NCI-H1048 (cell line): ENCODE measurements around the gene LRRTM2.
"Not testable (repeated sequence)": the region's sequence is repeated elsewhere in the genome, so short reads cannot be mapped to it uniquely, and the experiment has no call there.

Experiments
- DNase-seq: peaks from one replicate; lab custom pipeline; 2025; lab: John Stamatoyannopoulos, UW

The LRRTM2 gene

GRCh38 chr5:138874771-138875551 is at the start of gene LRRTM2:
Gene LRRTM2 (minus strand): TSS chr5:138875335. CDS start chr5:138874911, 424 bp downstream.
- no peak for DNase-seq

- DNase-seq = no peak
These were observed 47.4 kb upstream of the LRRTM2 start for GRCh38 chr5:138922494-138922893.

DNA sequence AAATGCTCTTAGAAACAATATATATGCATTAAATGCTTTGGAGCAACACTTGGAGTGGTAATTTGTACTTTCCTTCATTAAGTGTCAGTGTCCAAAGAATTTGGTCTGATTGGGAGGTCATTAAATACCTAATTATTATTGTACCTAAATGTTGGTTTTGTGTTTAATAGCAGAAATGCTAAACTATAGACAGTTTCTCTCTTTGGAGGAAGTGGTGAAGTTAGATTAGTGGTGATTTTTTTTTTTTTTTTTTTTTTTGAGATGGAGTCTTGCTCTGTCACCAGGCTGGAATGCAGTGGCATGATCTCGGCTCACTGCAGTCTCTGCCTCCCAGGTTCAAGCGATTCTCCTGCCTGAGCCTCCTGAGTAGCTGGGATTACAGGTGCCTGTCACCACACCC is 46.2 kb upstream of the LRRTM2 start:
- DNase-seq = not testable (repeated sequence)

DNA sequence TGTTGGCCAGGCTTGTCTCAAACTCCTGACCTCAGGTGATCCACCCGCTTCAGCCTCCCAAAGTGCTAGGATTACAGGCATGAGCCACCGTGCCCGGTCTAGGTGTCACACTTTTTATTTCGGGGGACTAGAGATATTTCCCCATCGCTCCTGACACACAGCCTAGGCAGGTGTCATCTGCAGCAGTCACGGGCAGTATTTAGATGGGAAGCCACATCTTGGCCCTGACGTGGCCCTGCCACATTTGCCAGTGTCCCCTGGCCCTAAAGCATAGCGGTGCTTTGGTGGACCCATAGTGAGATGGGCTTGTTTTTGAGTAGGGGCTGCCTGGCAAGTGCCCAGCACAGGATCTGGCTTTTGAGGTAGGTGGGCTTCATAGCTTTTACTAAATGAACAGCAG is 45.0 kb upstream of the LRRTM2 start:
- DNase-seq = no peak

GRCh38 chr5:138918686-138919085 is 43.6 kb upstream of the LRRTM2 start:
- no peak for DNase-seq

DNA sequence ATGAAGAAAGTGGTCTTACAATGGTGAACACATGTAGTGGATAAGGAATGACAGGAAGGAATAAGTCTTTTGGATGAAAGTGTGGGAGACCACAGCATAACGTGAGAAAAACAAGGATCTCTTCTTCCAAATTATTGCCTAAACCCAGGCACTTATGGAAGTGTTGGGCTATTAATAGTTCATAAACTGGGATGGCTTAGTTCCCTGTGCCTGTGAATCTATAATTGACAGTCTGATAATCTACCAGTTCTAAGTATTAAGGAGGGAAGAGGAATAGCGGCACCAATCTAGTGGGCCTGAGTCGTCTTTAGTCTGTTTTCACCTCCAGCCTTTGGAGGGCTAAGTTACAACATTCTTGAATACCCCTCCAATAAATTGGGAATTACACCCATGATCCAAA is 39.2 kb upstream of the LRRTM2 start:
- no peak for DNase-seq

- no peak for DNase-seq
These were observed 38.6 kb upstream of the LRRTM2 start for GRCh38 chr5:138913773-138914172.

- no peak for DNase-seq
These were observed 37.0 kb upstream of the LRRTM2 start for GRCh38 chr5:138912093-138912492.

GRCh38 chr5:138911441-138911840 is 36.3 kb upstream of the LRRTM2 start:
- DNase-seq = no peak

DNA sequence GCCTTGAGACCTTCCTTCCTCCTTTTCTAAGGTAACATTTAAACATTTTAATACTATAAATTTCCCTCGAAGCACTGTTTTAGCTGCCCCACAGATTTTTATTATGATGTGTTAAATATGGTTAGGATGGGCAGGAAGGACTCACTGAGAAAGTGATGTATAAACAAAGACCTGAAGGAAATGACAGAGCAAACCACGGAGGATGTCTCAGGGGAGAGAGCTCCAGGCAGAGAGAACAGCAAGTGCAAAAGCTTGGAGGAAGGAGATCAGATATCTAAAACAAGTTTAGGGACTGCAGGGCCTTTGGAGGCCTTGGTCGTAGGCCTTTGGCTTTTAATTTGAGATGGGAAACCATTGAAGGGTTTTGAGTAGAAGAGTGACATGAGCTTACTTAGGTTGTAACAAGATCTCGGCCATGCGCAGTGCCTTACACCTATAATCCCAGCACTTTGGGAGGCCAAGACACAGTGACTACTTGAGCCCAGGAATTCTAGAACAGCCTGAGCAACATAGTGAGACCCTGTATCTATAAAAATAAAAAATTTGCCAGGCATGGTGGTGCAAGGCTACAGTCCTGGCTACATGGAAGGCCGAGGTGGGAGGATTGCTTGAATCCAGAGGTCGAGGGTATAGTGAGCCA is 35.5 kb upstream of the LRRTM2 start:
- DNase-seq = no peak

- DNase-seq = no peak
These were observed 34.6 kb upstream of the LRRTM2 start for GRCh38 chr5:138909734-138910133.

DNA sequence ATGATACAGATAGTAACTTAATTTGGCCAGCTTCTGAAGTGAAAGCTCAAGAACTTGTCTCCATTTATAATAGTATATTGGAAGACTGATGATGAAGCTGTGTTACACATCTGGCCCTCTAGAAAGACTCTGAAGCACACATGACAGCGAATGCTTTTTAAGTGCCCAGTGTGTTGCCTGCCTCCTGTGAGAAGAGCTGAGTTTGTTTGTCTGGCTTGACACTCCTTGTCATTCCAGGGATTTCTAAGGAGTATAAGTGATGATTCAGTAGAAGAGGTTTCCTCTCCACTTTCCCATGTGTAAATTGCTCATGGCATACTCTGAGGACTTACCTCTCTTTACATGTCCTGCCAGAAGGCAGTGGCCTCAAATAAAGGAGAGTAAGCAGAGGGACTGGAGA is 30.4 kb upstream of the LRRTM2 start:
- no peak for DNase-seq

DNA sequence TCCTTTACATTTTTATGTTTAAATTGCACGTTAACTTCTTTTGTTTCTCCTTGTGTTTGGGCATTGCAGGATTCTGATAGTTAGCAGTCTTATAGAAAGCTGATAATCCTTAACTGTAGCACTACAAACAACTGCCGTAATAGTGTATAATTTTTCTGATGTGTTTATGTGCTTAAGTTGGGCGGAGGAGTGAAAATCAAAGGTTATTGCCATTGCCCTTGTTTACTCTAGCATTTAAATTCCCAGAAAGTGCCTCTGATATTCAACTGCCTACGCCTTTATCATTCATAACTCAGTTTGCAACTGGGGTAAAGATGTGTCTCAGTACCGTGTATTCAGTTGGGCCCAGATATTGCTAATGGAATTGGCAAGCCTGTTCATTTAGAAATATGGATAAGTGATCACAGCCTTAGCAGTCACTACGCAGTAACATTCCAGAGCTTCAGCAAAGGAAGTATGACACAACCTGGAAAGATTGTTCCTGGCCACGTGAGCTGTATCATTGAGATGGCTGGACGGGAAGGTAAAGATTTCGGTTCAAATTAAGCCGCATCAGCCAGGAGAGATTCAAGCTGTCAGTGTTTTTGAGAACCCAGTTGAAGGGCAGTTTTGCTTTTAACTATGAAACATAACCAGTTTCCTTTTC is 28.1 kb upstream of the LRRTM2 start:
- DNase-seq = no peak

- no peak for DNase-seq
These were observed 26.6 kb upstream of the LRRTM2 start for GRCh38 chr5:138901716-138902115.

DNA sequence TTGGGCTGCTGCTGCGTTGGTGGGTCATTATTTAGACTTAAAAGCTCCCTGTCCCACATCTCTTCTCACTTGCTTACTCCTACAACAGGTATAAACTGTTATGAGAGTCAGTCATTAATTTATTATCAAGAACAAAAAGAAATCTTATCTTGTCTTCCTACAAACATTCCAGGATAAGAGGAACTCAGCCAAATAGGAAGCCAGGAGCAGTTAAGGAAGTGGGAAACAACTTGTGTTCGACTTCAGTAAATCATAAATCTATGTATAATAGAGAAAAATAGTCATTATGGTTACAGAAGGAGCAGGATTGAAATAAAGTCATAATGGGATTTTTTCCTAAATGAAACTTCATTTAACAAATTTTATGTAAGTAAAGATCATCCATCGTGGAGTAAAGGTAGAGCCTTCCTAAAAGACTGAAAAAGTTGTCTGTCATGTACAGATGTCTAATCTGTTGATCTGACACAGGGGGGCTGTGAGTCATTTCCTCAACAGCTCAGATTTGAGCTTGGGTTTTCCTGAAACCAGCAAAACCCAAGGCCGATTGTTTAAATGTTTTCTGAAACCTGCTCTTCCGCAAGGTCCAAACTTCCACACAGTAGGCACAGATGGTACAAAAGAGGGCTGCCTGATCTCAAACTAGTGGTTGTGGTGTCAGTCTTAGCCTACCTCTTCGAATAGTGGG is 25.3 kb upstream of the LRRTM2 start:
- no peak for DNase-seq

- DNase-seq = no peak
These were observed 23.6 kb upstream of the LRRTM2 start for GRCh38 chr5:138898742-138899141.

GRCh38 chr5:138898299-138898698 is 23.2 kb upstream of the LRRTM2 start:
- no peak for DNase-seq

DNA sequence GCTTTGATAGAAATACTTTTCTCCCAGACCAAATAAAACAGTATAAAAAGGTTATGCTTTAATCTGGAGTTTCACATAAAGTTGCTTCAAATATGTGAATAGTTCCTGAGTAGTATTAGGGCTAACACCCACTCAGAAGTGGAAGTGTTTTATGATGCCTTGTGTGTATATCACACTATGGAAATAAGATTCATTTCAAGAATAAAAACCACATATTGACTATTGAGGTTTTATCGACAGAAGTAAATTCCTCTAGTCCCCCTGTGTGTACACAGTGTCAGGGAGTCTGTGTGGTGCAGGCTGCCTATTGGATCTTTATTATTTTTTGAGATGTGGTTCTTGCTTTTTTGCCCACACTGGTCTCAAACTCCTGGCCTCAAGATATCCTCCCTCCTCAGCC is 20.8 kb upstream of the LRRTM2 start:
- no peak for DNase-seq

GRCh38 chr5:138890644-138891043 is 15.5 kb upstream of the LRRTM2 start:
- DNase-seq = no peak

- no peak for DNase-seq
These were observed 14.9 kb upstream of the LRRTM2 start for GRCh38 chr5:138889994-138890393.

DNA sequence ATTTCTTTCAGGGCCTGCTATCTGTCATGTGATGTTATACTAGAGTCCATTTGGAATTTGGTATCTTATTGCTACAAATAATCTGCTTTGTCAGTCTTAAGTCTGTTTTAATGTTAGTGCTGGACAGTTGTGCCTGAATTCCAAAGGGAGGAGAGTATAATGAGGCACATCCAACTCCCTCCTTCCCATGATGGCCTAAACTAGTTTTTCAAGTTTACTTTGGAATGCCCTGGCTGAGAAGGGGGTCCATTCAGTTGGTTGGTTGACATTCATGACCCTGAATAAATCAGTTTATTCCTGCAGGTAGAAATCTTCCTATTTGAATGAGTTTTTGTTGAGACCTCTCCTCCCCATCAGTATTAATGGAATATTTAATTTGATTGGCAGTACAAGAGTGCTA is 9.4 kb upstream of the LRRTM2 start:
- no peak for DNase-seq

GRCh38 chr5:138884094-138884493 is 9.0 kb upstream of the LRRTM2 start:
- no peak for DNase-seq

GRCh38 chr5:138883211-138883610 is 8.1 kb upstream of the LRRTM2 start:
- DNase-seq = no peak
